CD4-positive, alpha-beta T cell treated with Interleukin-4 for 1 hour (primary cell): Measurements from ENCODE around the gene LAD1.

Source experiments
- DNase-seq, 2 donors: peaks; one replicate each; pipeline ENCODE4 v3.0.0-alpha.2; 2020 to 2022

The LAD1 gene

GRCh38 chr1:201360901-201361651, 38.0 kb downstream of the LAD1 start:
- DNase-seq: no peak

DNA sequence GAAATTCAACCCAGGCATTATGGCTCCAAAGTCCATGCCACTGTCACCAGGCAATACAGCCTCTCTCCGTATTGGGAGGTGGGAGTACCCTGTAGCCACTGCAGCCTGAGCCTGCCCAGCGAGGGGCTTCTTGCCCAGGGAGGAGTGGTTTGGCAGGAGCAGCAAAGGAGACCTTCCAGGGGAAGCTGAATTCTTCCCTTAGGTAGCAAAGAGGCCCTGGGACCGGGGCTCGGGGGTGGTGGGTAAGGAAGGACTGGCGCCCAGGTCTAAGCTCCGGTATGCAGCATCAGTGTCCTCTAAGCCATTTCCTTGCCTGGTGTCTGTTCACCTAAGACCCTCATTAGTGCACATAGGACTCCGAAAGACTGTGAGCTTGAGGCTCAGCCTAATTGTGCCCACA, 38.6 kb downstream of the LAD1 start:
- DNase-seq: no peak

GRCh38 chr1:201359873-201360210, 39.3 kb downstream of the LAD1 start:
- DNase-seq: no peak

- DNase-seq: no peak
Measured at GRCh38 chr1:201359031-201359872, 39.9 kb downstream of the LAD1 start.

- no peak for DNase-seq
Measured at GRCh38 chr1:201358596-201358995, 40.5 kb downstream of the LAD1 start.

- DNase-seq: no peak
Measured at GRCh38 chr1:201357636-201358348, 41.3 kb downstream of the LAD1 start.

DNA sequence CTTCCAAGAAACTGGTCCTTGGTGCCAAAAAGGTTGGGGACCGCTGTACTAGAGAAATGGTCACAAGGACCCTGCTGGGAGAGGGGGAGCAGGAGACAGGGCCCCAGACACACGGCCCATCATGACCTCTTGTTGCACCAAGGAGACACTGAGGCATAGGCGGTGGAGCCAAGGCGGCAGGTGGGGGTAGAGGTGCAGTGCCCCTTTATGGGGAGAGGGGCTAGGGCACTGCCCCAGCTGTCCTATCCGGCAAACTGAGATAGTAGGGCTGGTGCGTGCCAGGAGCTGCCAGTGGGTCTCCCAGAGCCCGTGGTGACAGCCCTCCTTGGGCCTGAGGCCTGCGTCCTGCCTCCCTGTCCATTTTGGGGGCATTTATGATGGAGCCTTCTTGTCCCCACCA, 41.9 kb downstream of the LAD1 start:
- DNase-seq: no peak

DNA sequence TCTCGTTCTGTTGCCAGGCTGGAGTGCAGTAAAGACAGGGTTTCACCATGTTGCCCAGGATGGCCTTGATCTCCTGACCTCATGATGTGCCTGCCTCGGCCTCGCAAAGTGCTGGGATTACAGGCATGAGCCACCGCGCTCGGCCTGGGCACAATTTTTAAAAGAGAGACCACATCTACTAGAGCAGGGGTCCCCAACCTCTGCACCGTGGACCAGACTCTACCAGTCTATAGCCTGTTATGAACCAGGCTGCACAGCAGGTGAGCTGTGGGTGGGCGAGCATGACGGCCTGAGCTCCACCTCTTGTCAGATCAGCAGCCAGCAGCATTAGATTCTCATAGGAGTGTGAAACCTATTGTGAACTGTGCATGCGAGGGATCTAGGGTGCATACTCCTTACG, 42.4 kb downstream of the LAD1 start:
- DNase-seq: no peak

DNA sequence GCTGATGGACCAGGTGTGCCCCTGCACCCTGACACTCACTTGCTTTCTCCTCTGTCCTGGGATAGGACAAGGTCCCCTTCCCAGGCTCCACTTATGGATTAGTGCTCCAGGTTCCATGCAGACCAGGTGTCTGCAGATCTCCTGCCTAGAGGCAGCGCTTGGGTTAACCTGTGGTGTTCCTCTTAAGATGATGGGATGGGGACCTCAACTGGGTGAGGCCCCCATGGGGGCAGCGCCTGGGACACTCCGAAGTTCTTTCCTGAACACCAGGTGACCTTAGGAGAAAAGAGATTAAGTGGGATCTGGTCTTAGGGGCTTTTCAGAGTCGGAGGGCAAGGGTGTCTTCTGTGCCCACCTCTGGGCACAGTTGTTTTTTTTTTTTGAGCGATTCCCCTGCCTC, 42.9 kb downstream of the LAD1 start:
- no peak for DNase-seq

DNA sequence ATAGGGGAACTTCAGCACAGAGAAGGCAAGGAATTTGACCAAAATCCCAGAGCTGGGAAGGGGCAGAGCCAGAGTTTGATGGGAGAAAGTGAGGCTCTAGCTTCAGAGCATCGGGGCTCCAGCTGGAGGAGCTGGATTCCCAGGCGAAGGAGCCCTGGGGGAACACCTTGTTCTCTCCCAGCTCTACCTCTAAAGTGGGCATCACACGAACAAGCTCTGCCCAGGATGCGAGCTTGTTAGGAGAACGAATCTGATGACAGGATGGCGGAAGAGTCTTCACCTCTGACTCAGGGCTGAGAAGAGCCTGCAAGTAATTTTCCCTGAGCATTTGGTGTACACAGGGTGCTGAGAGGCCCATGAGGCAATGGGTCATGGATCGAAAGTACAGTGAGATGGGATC, 43.7 kb downstream of the LAD1 start:
- no peak for DNase-seq

GRCh38 chr1:201354901-201355295, 44.2 kb downstream of the LAD1 start:
- no peak for DNase-seq

DNA sequence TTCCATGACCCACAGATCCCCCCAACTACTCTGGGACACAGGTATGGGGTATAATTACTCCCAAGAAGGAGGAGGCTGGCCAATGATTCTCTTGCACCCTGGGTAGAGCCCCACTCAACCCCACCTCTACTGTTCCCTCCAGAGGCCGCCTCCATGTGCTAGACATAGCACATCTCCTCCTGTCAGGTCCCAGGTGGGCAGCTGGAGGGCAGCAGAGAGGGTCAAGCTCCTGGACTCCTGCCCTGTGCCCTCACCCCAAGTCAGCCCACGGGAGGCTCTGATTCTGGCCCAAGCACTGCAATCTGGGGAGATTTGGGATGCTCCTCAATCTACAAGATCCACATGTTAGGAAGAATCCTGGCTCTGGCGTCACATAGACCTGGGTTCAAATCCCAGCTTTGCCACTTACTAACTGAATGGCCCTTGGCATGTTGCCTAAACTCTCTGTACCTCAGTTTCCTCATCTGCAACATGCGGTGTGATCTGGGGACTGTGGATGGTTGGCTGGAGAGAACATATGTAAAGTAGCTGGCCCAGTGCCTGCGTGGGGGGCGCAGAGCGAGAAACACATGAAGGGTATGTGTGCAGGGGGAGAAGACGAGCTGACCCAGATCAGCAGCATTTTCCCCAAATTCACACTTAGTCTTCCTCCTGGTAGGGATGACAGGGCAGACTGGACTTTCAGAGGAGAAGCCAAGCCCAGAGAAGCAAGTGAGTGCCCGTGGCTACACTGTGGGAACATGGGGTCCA, 44.8 kb downstream of the LAD1 start:
- DNase-seq: no peak

- no peak for DNase-seq
Measured at GRCh38 chr1:201353186-201353940, 45.8 kb downstream of the LAD1 start.

- DNase-seq: no peak
Measured at GRCh38 chr1:201351617-201352016, 47.5 kb downstream of the LAD1 start.

DNA sequence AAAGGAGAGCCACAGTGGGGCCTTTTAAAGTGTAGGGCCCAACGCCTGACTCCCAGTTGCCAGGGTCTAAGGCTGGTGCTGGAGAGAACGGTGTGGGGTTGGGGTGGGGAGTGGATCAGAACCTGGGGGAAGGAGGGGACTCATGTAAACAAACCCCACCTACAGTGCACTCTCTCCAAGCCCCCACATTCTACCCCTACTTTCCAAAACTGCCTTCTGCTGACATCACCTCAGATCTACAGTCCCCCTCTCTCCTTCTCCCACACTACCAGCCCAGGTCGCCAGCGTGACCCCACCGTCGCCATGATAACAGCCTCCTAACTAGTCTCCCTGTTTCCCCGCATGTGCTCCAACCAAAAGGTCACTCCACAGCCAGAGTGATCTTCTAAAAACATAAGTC, 48.2 kb downstream of the LAD1 start:
- DNase-seq: no peak

DNA sequence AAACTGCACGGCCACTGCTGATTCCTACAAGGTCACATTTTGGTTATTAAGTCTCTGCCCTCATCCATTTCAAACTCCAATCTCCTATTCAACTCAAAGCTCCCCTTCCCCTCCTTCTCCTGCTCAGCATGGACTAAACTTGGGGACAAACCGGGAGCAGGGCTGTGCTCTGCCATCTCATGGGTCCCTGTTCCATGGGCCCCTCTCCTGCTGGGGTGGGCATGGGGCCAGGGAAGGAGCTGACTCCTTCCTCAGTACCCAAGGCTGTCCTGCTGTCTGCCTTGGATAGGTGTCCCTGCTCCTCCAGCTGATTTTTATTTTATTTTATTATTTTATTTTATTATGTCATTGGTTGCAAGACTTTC, 48.8 kb downstream of the LAD1 start:
- no peak for DNase-seq

- DNase-seq: no peak
Measured at GRCh38 chr1:201349092-201349491, 50.0 kb downstream of the LAD1 start.

- peak in 1 of 2 donors; percentile 5 for DNase-seq
Measured at GRCh38 chr1:201348211-201348566, 50.9 kb downstream of the LAD1 start.

GRCh38 chr1:201347498-201348210, 51.5 kb downstream of the LAD1 start:
- no peak for DNase-seq

GRCh38 chr1:201346987-201347386, 52.1 kb downstream of the LAD1 start:
- DNase-seq: no peak

GRCh38 chr1:201346337-201346939, 52.7 kb downstream of the LAD1 start:
- no peak for DNase-seq

DNA sequence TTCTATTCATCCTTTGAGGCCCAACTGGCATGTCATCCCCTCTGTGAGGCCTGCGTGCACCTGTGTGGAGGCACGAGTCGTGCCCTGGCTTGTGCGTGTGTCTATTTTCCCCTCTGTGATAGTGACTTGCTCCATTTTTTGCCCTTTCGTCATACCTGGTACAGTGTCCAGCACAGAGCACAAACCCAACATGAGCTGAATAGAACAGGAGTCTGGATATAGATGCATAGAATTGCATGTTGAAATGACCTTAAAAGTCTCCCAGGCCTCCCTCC, 54.1 kb downstream of the LAD1 start:
- DNase-seq: no peak
